Keratinocyte (primary cell): ENCODE results near the gene CCN2. TPM values are rescaled to one million over a fixed set of nuclear protein-coding genes. Genes with fewer than 3 reads are reported as not detected.

Source experiments
- DNase-seq: peaks from one replicate; pipeline ENCODE4 v3.0.0-alpha.2; 2011; ENCODE audit warnings: low read depth, missing footprints, low spot score
- FAIRE-seq: peaks from 2 replicates; lab custom pipeline; 2011; peaks lifted over from hg19 to GRCh38; lab: Jason Lieb, UNC
- H2AFZ ChIP-seq: 2 replicates; pipeline ENCODE4 v1.6.0; 2012; ENCODE audit warnings: low read length, control low read depth, inconsistent platforms; ENCODE audit not compliant: control insufficient read depth
- H3K27ac ChIP-seq: 2 replicates; pipeline ENCODE4 v1.5.1; 2011; ENCODE audit warnings: low read length; ENCODE audit not compliant: control insufficient read depth, insufficient read depth
- H3K27me3 ChIP-seq: 3 replicates; pipeline ENCODE4 v1.6.0; 2011; ENCODE audit warnings: low read length; ENCODE audit not compliant: control insufficient read depth, insufficient read depth; ENCODE audit errors: extremely low read depth
- H3K36me3 ChIP-seq, 2 experiments: 2 replicates in 1 of 2; 3 replicates in 1 of 2; pipeline ENCODE4 v1.5.1; 2011; ENCODE audit warnings: low read length in 2 of 2, mild to moderate bottlenecking in 1 of 2; ENCODE audit not compliant: control insufficient read depth in 2 of 2, insufficient read depth in 2 of 2; ENCODE audit errors: extremely low read depth in 1 of 2
- H3K4me1 ChIP-seq: 3 replicates; pipeline ENCODE4 v1.5.1; 2011; ENCODE audit warnings: low read length; ENCODE audit not compliant: control insufficient read depth, insufficient read depth; ENCODE audit errors: extremely low read depth
- H3K4me2 ChIP-seq: 3 replicates; pipeline ENCODE4 v1.6.0; 2011; ENCODE audit warnings: low read depth, low read length; ENCODE audit not compliant: control insufficient read depth, insufficient read depth; ENCODE audit errors: extremely low read depth
- H3K4me3 ChIP-seq, 3 experiments: fragments of 200-600 bp in 1 of 3; sonication (generic) in 1 of 3; 2 replicates in 2 of 3; 3 replicates in 1 of 3; pipeline ENCODE4 v1.5.1; 2011 to 2016; ENCODE audit warnings: low read length in 3 of 3, mild to moderate bottlenecking in 3 of 3, control low read depth in 2 of 3, inconsistent platforms in 1 of 3, low read depth in 1 of 3, mixed read lengths in 1 of 3, mixed run types in 1 of 3, moderate library complexity in 1 of 3; ENCODE audit not compliant: control insufficient read depth in 2 of 3, insufficient read depth in 2 of 3; ENCODE audit errors: extremely low read depth in 1 of 3
- H3K79me2 ChIP-seq: 2 replicates; pipeline ENCODE4 v1.6.0; 2012; ENCODE audit warnings: low read length; ENCODE audit not compliant: control insufficient read depth, insufficient read depth
- H3K9ac ChIP-seq: 3 replicates; pipeline ENCODE4 v1.6.0; 2011; ENCODE audit warnings: low read length; ENCODE audit not compliant: control insufficient read depth, insufficient read depth; ENCODE audit errors: extremely low read depth
- H3K9me1 ChIP-seq: 3 replicates; pipeline ENCODE4 v1.6.0; 2011; ENCODE audit warnings: low read length; ENCODE audit not compliant: control insufficient read depth, insufficient read depth; ENCODE audit errors: extremely low read depth
- H3K9me3 ChIP-seq: 2 replicates; pipeline ENCODE4 v1.5.1; 2012; ENCODE audit warnings: low read depth, low read length; ENCODE audit not compliant: control insufficient read depth
- H4K20me1 ChIP-seq: 3 replicates; pipeline ENCODE4 v1.6.0; 2011; ENCODE audit warnings: low read length; ENCODE audit not compliant: control insufficient read depth, insufficient read depth; ENCODE audit errors: extremely low read depth
- EZH2 ChIP-seq: IDR thresholded peaks from one replicate; pipeline ENCODE4 v1.6.1; 2012; ENCODE audit warnings: inconsistent platforms, mild to moderate bottlenecking, low read length, moderate library complexity
- dilution Hi-C: fragments of 300-500 bp; cut with MboI; formaldehyde crosslinking; loops from one replicate; pipeline ENCODE4 v1.7.0; 2020; ENCODE audit warnings: low sequenced_read_pairs; ENCODE audit not compliant: extremely low pct_ligation_motif_present
- polyA plus RNA-seq, 5 experiments: library from polyadenylated mRNA; depleted of rRNA in 3 of 5; stranded (reverse) in 3 of 5; stranded (forward) in 1 of 5; unstranded in 1 of 5; fragments of >200 nt; gene quantifications; 1 replicate in 1 of 5; 2 replicates in 3 of 5; 3 replicates in 1 of 5; pipeline versions ENCODE4 v1.2.1 to v1.2.3, GENCODE V29; 2011 to 2012; ENCODE audit warnings: missing spikeins in 2 of 5, low read depth in 1 of 5, low replicate concordance in 1 of 5
- TF ChIP-seq, protein P1 (sequence below), 3 experiments: IDR thresholded peaks in 1 of 3; conservative IDR thresholded peaks in 1 of 3; optimal IDR thresholded peaks in 1 of 3; 2 replicates in 2 of 3; 3 replicates in 1 of 3; pipeline versions ENCODE3 to v1.5.1; 2011; ENCODE audit warnings: low read length in 3 of 3, mild to moderate bottlenecking in 3 of 3, moderate library complexity in 2 of 3, control low read depth in 1 of 3, inconsistent platforms in 1 of 3; ENCODE audit not compliant: insufficient read depth in 2 of 3; ENCODE audit errors: extremely low read depth in 1 of 3

CCN2 gene
- polyA plus RNA-seq, 1 donor (not counting 4 experiments of a cell fraction or from before 2014, with no cell fraction given) = 78.2 TPM

DNA sequence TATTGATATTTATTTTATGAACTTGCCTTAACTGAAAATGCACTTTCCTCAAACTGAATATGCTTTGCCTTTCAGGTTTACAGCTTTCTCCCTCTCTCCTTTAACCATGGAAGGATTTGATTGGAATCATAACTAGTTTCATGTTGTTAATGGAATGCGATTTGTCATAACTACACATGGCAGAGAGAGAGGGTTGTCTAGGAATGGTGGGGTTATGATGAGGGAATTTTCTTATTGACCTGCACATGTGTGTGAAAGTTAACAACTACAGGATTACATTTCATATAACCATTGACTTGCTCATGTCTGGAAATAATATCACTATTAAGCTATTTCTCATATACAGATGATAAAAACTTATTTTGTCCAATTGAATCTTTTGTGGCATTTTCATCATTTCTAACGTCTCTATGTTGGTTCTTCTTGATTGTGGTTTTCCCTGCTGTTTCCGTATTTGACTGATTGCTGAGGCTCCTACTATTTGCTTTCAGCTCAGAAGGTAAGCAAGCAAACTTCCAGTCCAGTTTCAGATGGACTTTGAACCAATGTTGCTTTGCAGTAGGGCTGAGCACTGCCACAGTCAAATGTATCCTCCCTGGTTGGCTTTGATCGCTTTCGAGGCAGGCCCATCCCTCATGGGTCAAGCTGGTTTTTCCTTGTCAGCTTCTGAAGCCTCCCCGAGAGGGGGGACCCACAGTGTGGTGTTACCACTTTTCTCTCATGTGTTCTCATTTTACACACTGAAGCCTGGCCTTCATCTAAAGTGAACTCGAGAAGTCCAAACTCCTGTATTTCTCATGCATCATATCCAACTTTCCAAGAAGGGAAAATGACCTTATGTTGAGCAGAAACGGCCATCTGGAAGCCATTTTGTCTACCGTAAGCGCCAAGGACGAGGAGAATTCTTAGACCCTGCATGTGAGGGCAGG is 7.6 kb upstream of the CCN2 start:
- H3K27me3 ChIP-seq = no peaks in the 10 kb centered on the region
- H3K79me2 ChIP-seq = no peaks in the 10 kb centered on the region
- dilution Hi-C loops = no loop called here
- no peaks in the 10 kb centered on the region for H4K20me1 ChIP-seq
- no peak overlapping the region for H2AFZ ChIP-seq
- no peak overlapping the region for H3K4me3 ChIP-seq
- no peak for DNase-seq
- no peak overlapping the region for H3K27ac ChIP-seq
- no peak overlapping the region for H3K4me2 ChIP-seq
- FAIRE-seq = no peak
- H3K9ac ChIP-seq = no peak overlapping the region
- peaks cover 15% of the 10 kb centered on the region for H3K4me1 ChIP-seq
- H3K9me3 ChIP-seq = no peaks in the 10 kb centered on the region
- no peaks in the 10 kb centered on the region for H3K36me3 ChIP-seq
- no peak for TF ChIP-seq EZH2
- TF ChIP-seq, protein P1, sequence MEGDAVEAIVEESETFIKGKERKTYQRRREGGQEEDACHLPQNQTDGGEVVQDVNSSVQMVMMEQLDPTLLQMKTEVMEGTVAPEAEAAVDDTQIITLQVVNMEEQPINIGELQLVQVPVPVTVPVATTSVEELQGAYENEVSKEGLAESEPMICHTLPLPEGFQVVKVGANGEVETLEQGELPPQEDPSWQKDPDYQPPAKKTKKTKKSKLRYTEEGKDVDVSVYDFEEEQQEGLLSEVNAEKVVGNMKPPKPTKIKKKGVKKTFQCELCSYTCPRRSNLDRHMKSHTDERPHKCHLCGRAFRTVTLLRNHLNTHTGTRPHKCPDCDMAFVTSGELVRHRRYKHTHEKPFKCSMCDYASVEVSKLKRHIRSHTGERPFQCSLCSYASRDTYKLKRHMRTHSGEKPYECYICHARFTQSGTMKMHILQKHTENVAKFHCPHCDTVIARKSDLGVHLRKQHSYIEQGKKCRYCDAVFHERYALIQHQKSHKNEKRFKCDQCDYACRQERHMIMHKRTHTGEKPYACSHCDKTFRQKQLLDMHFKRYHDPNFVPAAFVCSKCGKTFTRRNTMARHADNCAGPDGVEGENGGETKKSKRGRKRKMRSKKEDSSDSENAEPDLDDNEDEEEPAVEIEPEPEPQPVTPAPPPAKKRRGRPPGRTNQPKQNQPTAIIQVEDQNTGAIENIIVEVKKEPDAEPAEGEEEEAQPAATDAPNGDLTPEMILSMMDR (optimal IDR thresholded peaks at IDR 0.05 in 1 of 3, IDR thresholded peaks at IDR 0.05 in 1 of 3, conservative IDR thresholded peaks at IDR 0.05 in 1 of 3; ENCODE audit: extremely low read depth in 1 of 3, insufficient read depth in 2 of 3, low read length in 3 of 3) = no peak
- H3K9me1 ChIP-seq = no peaks in the 10 kb centered on the region

DNA sequence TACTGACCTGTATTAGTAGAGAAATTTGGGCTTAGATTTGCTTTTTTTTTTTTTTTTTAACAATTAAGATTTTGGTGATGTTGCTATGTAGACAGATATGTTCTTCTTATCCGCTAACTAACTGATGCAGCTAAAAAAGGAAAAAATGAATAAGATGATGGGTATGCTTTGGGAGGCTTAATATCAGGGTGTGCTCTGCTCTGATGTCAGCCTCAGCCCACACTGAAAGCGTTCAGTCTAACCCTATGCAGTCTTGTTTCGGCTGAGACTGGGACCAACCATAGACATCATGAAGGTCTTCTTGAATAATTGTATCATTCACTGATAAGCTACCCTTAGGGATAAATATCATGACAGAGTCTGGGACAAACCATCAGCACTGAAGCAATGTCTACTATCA is 6.9 kb upstream of the CCN2 start:
- H3K4me1 ChIP-seq = peaks cover 16% of the 10 kb centered on the region
- no peaks in the 10 kb centered on the region for H3K9me3 ChIP-seq
- FAIRE-seq (no peak), DNase-seq (no peak)
- dilution Hi-C loops = no loop called here
- TF ChIP-seq EZH2 = no peak
- TF ChIP-seq, protein P1 (optimal IDR thresholded peaks at IDR 0.05 in 1 of 3, IDR thresholded peaks at IDR 0.05 in 1 of 3, conservative IDR thresholded peaks at IDR 0.05 in 1 of 3; ENCODE audit: extremely low read depth in 1 of 3, insufficient read depth in 2 of 3, low read length in 3 of 3) = no peak
- no peaks in the 10 kb centered on the region for H4K20me1 ChIP-seq
- no peaks in the 10 kb centered on the region for H3K36me3 ChIP-seq
- no peaks in the 10 kb centered on the region for H3K27me3 ChIP-seq
- no peak overlapping the region for H3K27ac ChIP-seq
- no peak overlapping the region for H3K9ac ChIP-seq
- no peak overlapping the region for H2AFZ ChIP-seq
- no peak overlapping the region for H3K4me2 ChIP-seq
- no peak overlapping the region for H3K4me3 ChIP-seq
- no peaks in the 10 kb centered on the region for H3K9me1 ChIP-seq
- no peaks in the 10 kb centered on the region for H3K79me2 ChIP-seq
